HepG2 (cell line): Measurements from ENCODE around the gene SAMSN1. TPM values are rescaled to one million over a fixed set of nuclear protein-coding genes. Genes with fewer than 3 reads are reported as not detected.
"Not testable (repeated sequence)": the region's sequence is repeated elsewhere in the genome, so short reads cannot be mapped to it uniquely, and the experiment has no call there.

Experiments used
- ATAC-seq: fragments of 200-7000 bp; cut with Tn5 transposase; 3 replicates; pipeline ENCODE4 v1.9.1; 2020; ENCODE audit warnings: mild to moderate bottlenecking, moderate library complexity
- BruUV-seq: library from RNA; stranded (reverse); fragments of 400-500 nt; replicated peaks from 2 replicates; lab custom pipeline; 2021; lab: Mats Ljungman, UMichigan
- CTCF ChIA-PET: fragments of 300-600 bp; formaldehyde crosslinking; extraction: SDS; loops from one replicate; lab custom pipeline; 2021; ENCODE audit warnings: low total read pairs, inconsistent platforms, low intra/inter-chr PET ratio; lab: Yijun Ruan, JAX
- POLR2A ChIA-PET: fragments of 350-600 bp; sonication (Branson Sonifier 250); formaldehyde crosslinking; loops from one replicate; lab custom pipeline; 2020; ENCODE audit warnings: antibody characterized with exemption, inconsistent platforms; lab: Yijun Ruan, JAX
- DNase-seq: peaks from one replicate; pipeline ENCODE4 v3.0.0-alpha.2; 2015; ENCODE audit warnings: low spot score
- FAIRE-seq: peaks from 3 replicates; lab custom pipeline; 2011; peaks lifted over from hg19 to GRCh38; lab: Jason Lieb, UNC
- H2AFZ ChIP-seq: one replicate; pipeline ENCODE4 v1.6.1; 2011; ENCODE audit warnings: low read length, inconsistent platforms
- H3K27ac ChIP-seq: fragments of 300-600 bp; 3 replicates; pipeline ENCODE4 v1.8.0; 2011; ENCODE audit warnings: mixed run types, mild to moderate bottlenecking, mixed read lengths, low read length, inconsistent platforms; ENCODE audit not compliant: insufficient read depth; ENCODE audit errors: extremely low read length
- H3K27me3 ChIP-seq, 2 experiments: fragments of 200-600 bp in 1 of 2; 2 replicates in 1 of 2; 3 replicates in 1 of 2; pipeline versions ENCODE4 v1.6.0 to v1.8.0; 2011; ENCODE audit warnings: low read length in 2 of 2, mild to moderate bottlenecking in 2 of 2, moderate library complexity in 2 of 2, inconsistent platforms in 1 of 2; ENCODE audit not compliant: insufficient read depth in 2 of 2, control insufficient read depth in 1 of 2
- H3K36me3 ChIP-seq, 2 experiments: fragments of 200-600 bp in 1 of 2; replicated peaks in 1 of 2; 2 replicates in 1 of 2; 3 replicates in 1 of 2; pipeline versions ENCODE4 v1.5.1 to v1.8.0; 2011; ENCODE audit warnings: low read length in 2 of 2, inconsistent platforms in 1 of 2; ENCODE audit not compliant: insufficient read depth in 2 of 2, control insufficient read depth in 1 of 2
- H3K4me1 ChIP-seq: 2 replicates; pipeline ENCODE4 v1.5.1; 2012; ENCODE audit warnings: low read length, inconsistent platforms; ENCODE audit not compliant: insufficient read depth
- H3K4me2 ChIP-seq: 2 replicates; pipeline ENCODE4 v1.6.0; 2011; ENCODE audit warnings: low read depth, low read length, inconsistent platforms
- H3K4me3 ChIP-seq, 3 experiments: fragments of 200-600 bp in 1 of 3; sonication (generic), shearing (Covaris generic) in 1 of 3; replicated peaks in 1 of 3; 2 replicates each; pipeline ENCODE4 v1.5.1; 2011 to 2016; ENCODE audit warnings: low read length in 3 of 3, inconsistent platforms in 2 of 3, low read depth in 2 of 3, mild to moderate bottlenecking in 2 of 3, control low read depth in 1 of 3, mixed read lengths in 1 of 3; ENCODE audit not compliant: insufficient read depth in 1 of 3
- H3K79me2 ChIP-seq: one replicate; pipeline ENCODE4 v1.6.1; 2011; ENCODE audit warnings: low read length, inconsistent platforms; ENCODE audit not compliant: insufficient read depth
- H3K9ac ChIP-seq: 2 replicates; pipeline ENCODE4 v1.6.0; 2011; ENCODE audit warnings: mild to moderate bottlenecking, low read depth, low read length, inconsistent platforms; ENCODE audit not compliant: insufficient read depth
- H3K9me3 ChIP-seq: 2 replicates; pipeline ENCODE4 v1.5.1; 2012; ENCODE audit warnings: mild to moderate bottlenecking, low read length
- H4K20me1 ChIP-seq: 2 replicates; pipeline ENCODE4 v1.6.0; 2011; ENCODE audit warnings: inconsistent platforms, mild to moderate bottlenecking, low read length, moderate library complexity; ENCODE audit not compliant: insufficient read depth
- KMT2B ChIP-seq: IDR thresholded peaks from 2 replicates; pipeline ENCODE4 v1.6.1; 2016; ENCODE audit warnings: missing genetic modification reagents, missing compliant biosample characterization
- MBNL3 ChIP-seq: fragments of 250-450 bp; sonication (Bioruptor Pico); conservative IDR thresholded peaks from 2 replicates; pipeline ENCODE4 v1.8.0; 2022; ENCODE audit warnings: mild to moderate bottlenecking, inconsistent platforms
- ZEB1 ChIP-seq: IDR thresholded peaks from 2 replicates; pipeline ENCODE4 v1.6.1; 2012; ENCODE audit warnings: mild to moderate bottlenecking, low read depth, inconsistent platforms; ENCODE audit not compliant: insufficient replicate concordance
- ZNF432 ChIP-seq: sonication (generic); formaldehyde crosslinking; IDR thresholded peaks from 2 replicates; pipeline ENCODE4 v1.5.0; 2020; ENCODE audit warnings: missing genetic modification reagents, mild to moderate bottlenecking, borderline replicate concordance
- ZNF616 ChIP-seq: sonication (generic); formaldehyde crosslinking; IDR thresholded peaks from 2 replicates; pipeline ENCODE4 v1.5.0; 2020; ENCODE audit warnings: low read depth, mild to moderate bottlenecking, missing genetic modification reagents
- WGBS: methylation state at CpG from one replicate; pipeline ENCODE4 v1.1.6; 2017; ENCODE audit warnings: low lambda C conversion rate; 5-methylcytosine and 5-hydroxymethylcytosine counted together
- in situ Hi-C: cut with HindIII; loops from 2 replicates; pipeline ENCODE4 v1.10.0; 2017; ENCODE audit warnings: low pct_unique_long_range_greater_than_20kb; ENCODE audit not compliant: extremely low pct_ligation_motif_present
- intact Hi-C: fragments of 100-400 bp; cut with micrococcal nuclease; formaldehyde crosslinking; loops from one replicate; pipeline ENCODE4 v1.10.0; 2022; ENCODE audit not compliant: unreplicated experiment
- polyA plus RNA-seq, 8 experiments: library from polyadenylated mRNA; depleted of rRNA in 3 of 8; stranded (reverse) in 7 of 8; unstranded in 1 of 8; fragments of >200 nt; fragmentation: Illumina TruSeq in 4 of 8; extraction: Trizol in 4 of 8; gene quantifications; 2 replicates each; pipeline versions ENCODE4 v1.2.1 to v1.2.3, GENCODE V29; 2011 to 2016; ENCODE audit warnings: low read depth in 4 of 8, missing spikeins in 1 of 8, mixed read lengths in 1 of 8; ENCODE audit not compliant: insufficient read depth in 1 of 8
- total RNA-seq, 5 experiments: library from RNA; depleted of rRNA; stranded (reverse); fragments of >200 nt; fragmentation: Illumina TruSeq; extraction: Trizol; gene quantifications; 2 replicates each; pipeline ENCODE4 v1.2.3, GENCODE V29; 2016; ENCODE audit warnings: low read depth in 1 of 5
- TF ChIP-seq, protein P1 (sequence below): fragments of 450-650 bp; IDR thresholded peaks from 2 replicates; pipeline ENCODE4 v1.6.1; 2016
- TF ChIP-seq, protein P2 (sequence below): sonication (generic); formaldehyde crosslinking; IDR thresholded peaks from 2 replicates; pipeline ENCODE4 v1.5.0; 2020; ENCODE audit warnings: missing genetic modification reagents
- TF ChIP-seq, protein P3 (sequence below): sonication (generic); formaldehyde crosslinking; IDR thresholded peaks from 2 replicates; pipeline ENCODE4 v1.9.0; 2021; ENCODE audit warnings: missing genetic modification reagents, mild to moderate bottlenecking, borderline replicate concordance

Gene SAMSN1
- total and polyA plus RNA-seq, 2 of the 13 experiments (the other 11 are each of a cell fraction or from before 2014, with no cell fraction given): 0.09 TPM; not detected in 1

DNA sequence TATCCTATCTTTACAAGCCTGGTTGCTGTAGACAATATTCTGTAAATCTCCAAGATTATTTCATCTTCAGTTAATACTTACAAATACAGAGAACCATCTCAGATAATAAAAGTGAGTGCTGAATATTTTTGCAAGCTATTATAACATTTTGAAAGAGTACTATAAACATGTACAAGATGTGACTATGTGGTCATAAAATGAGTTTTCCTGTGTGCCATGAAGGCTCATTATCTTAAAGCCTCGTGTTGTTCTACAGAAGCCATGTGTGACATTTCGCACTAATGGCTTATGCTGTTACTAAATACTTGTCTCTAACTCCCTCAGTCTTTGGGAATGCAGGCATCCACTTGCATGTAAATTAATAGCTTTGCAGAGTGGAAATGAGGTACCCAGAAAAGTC is 48.3 kb downstream of the SAMSN1 start:
- H2AFZ ChIP-seq: no peak overlapping the region
- BruUV-seq: no TSS peak
- no peak for FAIRE-seq
- DNase-seq: no peak
- H3K27me3 ChIP-seq: no peaks in the 10 kb centered on the region
- no peak for ATAC-seq
- no peak overlapping the region for H3K4me2 ChIP-seq
- TF ChIP-seq, protein P1, sequence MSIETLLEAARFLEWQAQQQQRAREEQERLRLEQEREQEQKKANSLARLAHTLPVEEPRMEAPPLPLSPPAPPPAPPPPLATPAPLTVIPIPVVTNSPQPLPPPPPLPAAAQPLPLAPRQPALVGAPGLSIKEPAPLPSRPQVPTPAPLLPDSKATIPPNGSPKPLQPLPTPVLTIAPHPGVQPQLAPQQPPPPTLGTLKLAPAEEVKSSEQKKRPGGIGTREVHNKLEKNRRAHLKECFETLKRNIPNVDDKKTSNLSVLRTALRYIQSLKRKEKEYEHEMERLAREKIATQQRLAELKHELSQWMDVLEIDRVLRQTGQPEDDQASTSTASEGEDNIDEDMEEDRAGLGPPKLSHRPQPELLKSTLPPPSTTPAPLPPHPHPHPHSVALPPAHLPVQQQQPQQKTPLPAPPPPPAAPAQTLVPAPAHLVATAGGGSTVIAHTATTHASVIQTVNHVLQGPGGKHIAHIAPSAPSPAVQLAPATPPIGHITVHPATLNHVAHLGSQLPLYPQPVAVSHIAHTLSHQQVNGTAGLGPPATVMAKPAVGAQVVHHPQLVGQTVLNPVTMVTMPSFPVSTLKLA: peak; percentile 78
- TF ChIP-seq ZNF432 (CRISPR knock-in tag) (no peak), ZEB1 (no peak)
- no peaks in the 10 kb centered on the region for H3K79me2 ChIP-seq
- CTCF ChIA-PET: no interaction called here
- H3K27ac ChIP-seq: no peak overlapping the region
- no peak overlapping the region for H3K9ac ChIP-seq
- intact Hi-C loops (no loop called here), in situ Hi-C loops (no loop called here)
- no peak overlapping the region for H3K4me3 ChIP-seq
- H3K36me3 ChIP-seq: no peaks in the 10 kb centered on the region
- no peaks in the 10 kb centered on the region for H3K4me1 ChIP-seq
- H4K20me1 ChIP-seq: no peaks in the 10 kb centered on the region
- POLR2A ChIA-PET: no interaction called here
- WGBS: 27% methylated on average over 2 of the region's 2 CpGs
- H3K9me3 ChIP-seq: no peaks in the 10 kb centered on the region

DNA sequence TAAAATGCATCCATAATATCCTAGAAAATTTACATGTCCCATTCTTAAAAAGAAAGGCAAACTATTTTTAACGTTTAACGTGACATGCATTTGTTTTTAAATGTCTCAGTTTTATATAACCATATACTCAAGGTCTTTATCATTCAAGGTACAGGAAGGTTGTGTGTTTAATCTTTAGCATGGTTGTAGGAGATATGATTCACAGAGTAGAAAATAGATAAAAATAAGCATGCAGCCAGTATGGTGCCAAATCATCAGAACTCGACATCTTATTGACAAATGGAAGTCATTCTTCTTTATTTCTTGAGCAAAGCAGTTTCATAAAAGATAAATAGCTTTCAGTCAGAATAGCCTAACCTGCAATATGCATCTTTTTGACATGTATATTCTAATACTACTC is 51.0 kb downstream of the SAMSN1 start:
- intact Hi-C loops (no loop called here), in situ Hi-C loops (no loop called here)
- H3K9ac ChIP-seq: no peak overlapping the region
- no peak overlapping the region for H3K4me3 ChIP-seq
- POLR2A ChIA-PET: no interaction called here
- H3K27me3 ChIP-seq: no peaks in the 10 kb centered on the region
- TF ChIP-seq, protein P2, sequence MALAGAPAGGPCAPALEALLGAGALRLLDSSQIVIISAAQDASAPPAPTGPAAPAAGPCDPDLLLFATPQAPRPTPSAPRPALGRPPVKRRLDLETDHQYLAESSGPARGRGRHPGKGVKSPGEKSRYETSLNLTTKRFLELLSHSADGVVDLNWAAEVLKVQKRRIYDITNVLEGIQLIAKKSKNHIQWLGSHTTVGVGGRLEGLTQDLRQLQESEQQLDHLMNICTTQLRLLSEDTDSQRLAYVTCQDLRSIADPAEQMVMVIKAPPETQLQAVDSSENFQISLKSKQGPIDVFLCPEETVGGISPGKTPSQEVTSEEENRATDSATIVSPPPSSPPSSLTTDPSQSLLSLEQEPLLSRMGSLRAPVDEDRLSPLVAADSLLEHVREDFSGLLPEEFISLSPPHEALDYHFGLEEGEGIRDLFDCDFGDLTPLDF (CRISPR knock-in tag): no peak
- TF ChIP-seq, protein P3, sequence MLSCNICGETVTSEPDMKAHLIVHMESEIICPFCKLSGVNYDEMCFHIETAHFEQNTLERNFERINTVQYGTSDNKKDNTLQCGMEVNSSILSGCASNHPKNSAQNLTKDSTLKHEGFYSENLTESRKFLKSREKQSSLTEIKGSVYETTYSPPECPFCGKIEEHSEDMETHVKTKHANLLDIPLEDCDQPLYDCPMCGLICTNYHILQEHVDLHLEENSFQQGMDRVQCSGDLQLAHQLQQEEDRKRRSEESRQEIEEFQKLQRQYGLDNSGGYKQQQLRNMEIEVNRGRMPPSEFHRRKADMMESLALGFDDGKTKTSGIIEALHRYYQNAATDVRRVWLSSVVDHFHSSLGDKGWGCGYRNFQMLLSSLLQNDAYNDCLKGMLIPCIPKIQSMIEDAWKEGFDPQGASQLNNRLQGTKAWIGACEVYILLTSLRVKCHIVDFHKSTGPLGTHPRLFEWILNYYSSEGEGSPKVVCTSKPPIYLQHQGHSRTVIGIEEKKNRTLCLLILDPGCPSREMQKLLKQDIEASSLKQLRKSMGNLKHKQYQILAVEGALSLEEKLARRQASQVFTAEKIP (CRISPR knock-in tag): no peak
- TF ChIP-seq ZNF616 (CRISPR knock-in tag) (no peak), MBNL3 (no peak), KMT2B (CRISPR knock-in tag) (no peak)
- no peak overlapping the region for H3K4me2 ChIP-seq
- H3K79me2 ChIP-seq: no peaks in the 10 kb centered on the region
- no peaks in the 10 kb centered on the region for H3K36me3 ChIP-seq
- no peak for ATAC-seq
- no peak for DNase-seq
- no peaks in the 10 kb centered on the region for H3K4me1 ChIP-seq
- no peak for FAIRE-seq
- H2AFZ ChIP-seq: no peak overlapping the region
- CTCF ChIA-PET: no interaction called here
- no peak overlapping the region for H3K27ac ChIP-seq
- H3K9me3 ChIP-seq: no peaks in the 10 kb centered on the region
- 2% methylated on average over 3 of the region's 3 CpGs for WGBS
- H4K20me1 ChIP-seq: no peaks in the 10 kb centered on the region
- BruUV-seq: no TSS peak

DNA sequence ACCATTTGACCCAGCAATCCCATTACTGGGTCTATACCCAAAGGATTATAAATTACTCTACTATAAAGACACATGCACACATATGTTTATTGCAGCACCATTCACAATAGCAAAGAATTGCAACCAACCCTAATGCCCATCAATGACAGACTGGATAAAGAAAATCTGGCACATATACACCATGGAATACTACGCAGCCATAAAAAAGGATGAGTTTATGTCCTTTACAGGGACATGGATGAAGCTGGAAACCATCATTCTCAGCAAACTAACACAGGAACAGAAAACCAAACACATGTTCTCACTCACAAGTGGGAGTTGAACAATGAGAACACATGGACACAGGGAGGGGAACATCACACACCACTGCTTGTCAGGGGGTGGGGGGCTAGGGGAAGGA is 51.9 kb downstream of the SAMSN1 start:
- H3K4me2 ChIP-seq, ATAC-seq, H3K9me3 ChIP-seq, CTCF ChIA-PET, FAIRE-seq, H3K36me3 ChIP-seq, H3K4me3 ChIP-seq, BruUV-seq, intact Hi-C loops, H3K27me3 ChIP-seq, H2AFZ ChIP-seq, H3K4me1 ChIP-seq, POLR2A ChIA-PET, DNase-seq, H3K27ac ChIP-seq, H3K79me2 ChIP-seq, H4K20me1 ChIP-seq, H3K9ac ChIP-seq, in situ Hi-C loops: not testable (repeated sequence)
- WGBS: 5% methylated on average over 1 of the region's 1 CpG
